Erythroblast (primary cell): ENCODE results near the gene KCNIP3.
"Not testable (repeated sequence)": the region's sequence is repeated elsewhere in the genome, so short reads cannot be mapped to it uniquely, and the experiment has no call there.

Experiments used
- GATA1 ChIP-seq: IDR thresholded peaks from 2 replicates; pipeline ENCODE4 v1.6.1; 2011; ENCODE audit warnings: low read depth, mild to moderate bottlenecking, control low read depth, low read length, moderate library complexity
- POLR2A ChIP-seq: IDR thresholded peaks from 2 replicates; pipeline ENCODE4 v1.6.1; 2011; ENCODE audit warnings: mild to moderate bottlenecking, low read length

DNA sequence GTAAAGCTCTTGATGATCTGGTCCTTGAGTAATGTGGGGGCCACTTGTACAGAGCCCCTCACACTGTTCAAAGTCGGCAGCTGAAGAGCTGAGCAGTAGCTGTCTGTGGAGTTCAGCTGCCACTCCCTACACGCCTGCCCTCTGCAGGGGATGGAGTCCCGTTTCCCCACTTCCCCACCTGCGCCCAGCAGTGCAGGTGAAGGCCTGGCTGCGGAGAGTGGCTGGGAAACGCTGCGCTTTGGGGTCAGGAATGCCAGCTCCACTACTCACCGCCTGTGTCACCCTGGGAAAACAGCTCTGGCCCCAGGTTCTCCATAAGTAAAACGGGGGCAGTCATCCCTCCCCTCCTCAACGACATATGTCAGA, 104.8 kb downstream of the KCNIP3 start:
- not testable (repeated sequence) for TF ChIP-seq POLR2A, GATA1
